ENCODE measurements around the gene MRPL17.

MRPL17 gene

GRCh38 chr11:6663794-6664469, 19.2 kb downstream of the MRPL17 start:
- no peaks in the 10 kb centered on the region for H3K9me3 ChIP-seq (ENCODE audit: low read length)
- no peaks in the 10 kb centered on the region for H3K27me3 ChIP-seq (ENCODE audit: control insufficient read depth in 1 of 2, insufficient read depth in 2 of 2, low read length in 2 of 2)
- H3K27ac ChIP-seq (ENCODE audit: low read depth, low read length), result peak overlapping the region; percentile 4
- H3K4me1 ChIP-seq (ENCODE audit: insufficient read depth, low read length), result peaks cover 22% of the 10 kb centered on the region
- no peak overlapping the region for H3K9ac ChIP-seq (ENCODE audit: low read length)
- no peaks in the 10 kb centered on the region for H3K36me3 ChIP-seq (ENCODE audit: insufficient read depth, low read length)
- no peak overlapping the region for H3K4me3 ChIP-seq (ENCODE audit: low read depth in 1 of 2, low read length in 2 of 2)

- no peak overlapping the region for H3K9ac ChIP-seq (ENCODE audit: low read length)
- H3K27ac ChIP-seq (ENCODE audit: low read depth, low read length), result no peak overlapping the region
- H3K4me3 ChIP-seq (ENCODE audit: low read depth in 1 of 2, low read length in 2 of 2), result no peak overlapping the region
- H3K9me3 ChIP-seq (ENCODE audit: low read length), result no peaks in the 10 kb centered on the region
- H3K4me1 ChIP-seq (ENCODE audit: insufficient read depth, low read length), result peaks cover 23% of the 10 kb centered on the region
- no peaks in the 10 kb centered on the region for H3K36me3 ChIP-seq (ENCODE audit: insufficient read depth, low read length)
- no peaks in the 10 kb centered on the region for H3K27me3 ChIP-seq (ENCODE audit: control insufficient read depth in 1 of 2, insufficient read depth in 2 of 2, low read length in 2 of 2)
Measured at GRCh38 chr11:6660712-6661111, 22.4 kb downstream of the MRPL17 start.

GRCh38 chr11:6658647-6659046, 24.5 kb downstream of the MRPL17 start:
- H3K27me3 ChIP-seq (ENCODE audit: control insufficient read depth in 1 of 2, insufficient read depth in 2 of 2, low read length in 2 of 2), result no peaks in the 10 kb centered on the region

GRCh38 chr11:6657346-6657745, 25.8 kb downstream of the MRPL17 start:
- H3K9ac ChIP-seq (ENCODE audit: low read length), result no peak overlapping the region
- no peaks in the 10 kb centered on the region for H3K9me3 ChIP-seq (ENCODE audit: low read length)
- no peak overlapping the region for H3K27ac ChIP-seq (ENCODE audit: low read depth, low read length)
- no peak overlapping the region for H3K4me3 ChIP-seq (ENCODE audit: low read depth in 1 of 2, low read length in 2 of 2)
- peaks cover 20% of the 10 kb centered on the region for H3K4me1 ChIP-seq (ENCODE audit: insufficient read depth, low read length)
- H3K27me3 ChIP-seq (ENCODE audit: control insufficient read depth in 1 of 2, insufficient read depth in 2 of 2, low read length in 2 of 2), result no peaks in the 10 kb centered on the region
- H3K36me3 ChIP-seq (ENCODE audit: insufficient read depth, low read length), result no peaks in the 10 kb centered on the region

More at GRCh38 chr11:6658647-6659046, 24.5 kb downstream of the MRPL17 start:
- H3K27ac ChIP-seq (ENCODE audit: low read depth, low read length), result no peak overlapping the region
- H3K4me1 ChIP-seq (ENCODE audit: insufficient read depth, low read length), result peaks cover 26% of the 10 kb centered on the region
- no peak overlapping the region for H3K9ac ChIP-seq (ENCODE audit: low read length)
- no peak overlapping the region for H3K4me3 ChIP-seq (ENCODE audit: low read depth in 1 of 2, low read length in 2 of 2)
- no peaks in the 10 kb centered on the region for H3K9me3 ChIP-seq (ENCODE audit: low read length)
- no peaks in the 10 kb centered on the region for H3K36me3 ChIP-seq (ENCODE audit: insufficient read depth, low read length)

GRCh38 chr11:6656936-6657335, 26.2 kb downstream of the MRPL17 start:
- Histone ChIP-seq H3K9ac (ENCODE audit: low read length) (no peak overlapping the region), H3K9me3 (ENCODE audit: low read length) (no peaks in the 10 kb centered on the region), H3K4me3 (ENCODE audit: low read depth in 1 of 2, low read length in 2 of 2) (no peak overlapping the region), H3K27ac (ENCODE audit: low read depth, low read length) (peak overlapping the region; percentile 86), H3K4me1 (ENCODE audit: insufficient read depth, low read length) (peaks cover 20% of the 10 kb centered on the region), H3K36me3 (ENCODE audit: insufficient read depth, low read length) (no peaks in the 10 kb centered on the region), H3K27me3 (ENCODE audit: control insufficient read depth in 1 of 2, insufficient read depth in 2 of 2, low read length in 2 of 2) (no peaks in the 10 kb centered on the region)

GRCh38 chr11:6656584-6656915, 26.6 kb downstream of the MRPL17 start:
- H3K27me3 ChIP-seq (ENCODE audit: control insufficient read depth in 1 of 2, insufficient read depth in 2 of 2, low read length in 2 of 2), result no peaks in the 10 kb centered on the region
- H3K9ac ChIP-seq (ENCODE audit: low read length), result peak overlapping the region; percentile 54
- H3K4me3 ChIP-seq (ENCODE audit: low read depth in 1 of 2, low read length in 2 of 2), result peak overlapping the region in 1 of 2 donors; percentile 76
- no peaks in the 10 kb centered on the region for H3K9me3 ChIP-seq (ENCODE audit: low read length)
- H3K27ac ChIP-seq (ENCODE audit: low read depth, low read length), result peak overlapping the region; percentile 86
- no peaks in the 10 kb centered on the region for H3K36me3 ChIP-seq (ENCODE audit: insufficient read depth, low read length)
- H3K4me1 ChIP-seq (ENCODE audit: insufficient read depth, low read length), result peaks cover 22% of the 10 kb centered on the region

GRCh38 chr11:6655790-6656583, 27.2 kb downstream of the MRPL17 start, which contains the start of gene DCHS1:
TSS of gene DCHS1 (minus strand) at chr11:6655809. CDS start at chr11:6641613, 14,196 bp downstream.
- Histone ChIP-seq H3K27me3 (ENCODE audit: control insufficient read depth in 1 of 2, insufficient read depth in 2 of 2, low read length in 2 of 2) (no peaks in the 10 kb centered on the region), H3K36me3 (ENCODE audit: insufficient read depth, low read length) (no peaks in the 10 kb centered on the region), H3K4me1 (ENCODE audit: insufficient read depth, low read length) (peaks cover 22% of the 10 kb centered on the region), H3K4me3 (ENCODE audit: low read depth in 1 of 2, low read length in 2 of 2) (peak within 1 kb of the TSS; percentile 51 to 77), H3K27ac (ENCODE audit: low read depth, low read length) (peak within 1 kb of the TSS; percentile 86), H3K9me3 (ENCODE audit: low read length) (no peaks in the 10 kb centered on the region), H3K9ac (ENCODE audit: low read length) (peak within 1 kb of the TSS; percentile 80)

- Histone ChIP-seq H3K4me1 (ENCODE audit: insufficient read depth, low read length) (peaks cover 22% of the 10 kb centered on the region), H3K4me3 (ENCODE audit: low read depth in 1 of 2, low read length in 2 of 2) (peak overlapping the region; percentile 51 to 77), H3K36me3 (ENCODE audit: insufficient read depth, low read length) (no peaks in the 10 kb centered on the region), H3K27ac (ENCODE audit: low read depth, low read length) (peak overlapping the region; percentile 75), H3K9ac (ENCODE audit: low read length) (peak overlapping the region; percentile 80), H3K27me3 (ENCODE audit: control insufficient read depth in 1 of 2, insufficient read depth in 2 of 2, low read length in 2 of 2) (no peaks in the 10 kb centered on the region), H3K9me3 (ENCODE audit: low read length) (no peaks in the 10 kb centered on the region)
Measured at GRCh38 chr11:6655020-6655789, 27.9 kb downstream of the MRPL17 start.

- H3K9ac ChIP-seq (ENCODE audit: low read length), result peak overlapping the region; percentile 80
Measured at GRCh38 chr11:6654281-6655019, 28.7 kb downstream of the MRPL17 start.

GRCh38 chr11:6653656-6654055, 29.5 kb downstream of the MRPL17 start:
- Histone ChIP-seq H3K9me3 (ENCODE audit: low read length) (no peaks in the 10 kb centered on the region), H3K4me1 (ENCODE audit: insufficient read depth, low read length) (peaks cover 30% of the 10 kb centered on the region), H3K27me3 (ENCODE audit: control insufficient read depth in 1 of 2, insufficient read depth in 2 of 2, low read length in 2 of 2) (no peaks in the 10 kb centered on the region), H3K36me3 (ENCODE audit: insufficient read depth, low read length) (no peaks in the 10 kb centered on the region), H3K9ac (ENCODE audit: low read length) (no peak overlapping the region), H3K4me3 (ENCODE audit: low read depth in 1 of 2, low read length in 2 of 2) (no peak overlapping the region), H3K27ac (ENCODE audit: low read depth, low read length) (peak overlapping the region; percentile 28)

More at GRCh38 chr11:6654281-6655019, 28.7 kb downstream of the MRPL17 start:
- H3K27ac ChIP-seq (ENCODE audit: low read depth, low read length), result peak overlapping the region; percentile 75
- peak overlapping the region; percentile 51 to 77 for H3K4me3 ChIP-seq (ENCODE audit: low read depth in 1 of 2, low read length in 2 of 2)
- H3K4me1 ChIP-seq (ENCODE audit: insufficient read depth, low read length), result peaks cover 22% of the 10 kb centered on the region
- H3K36me3 ChIP-seq (ENCODE audit: insufficient read depth, low read length), result no peaks in the 10 kb centered on the region
- H3K27me3 ChIP-seq (ENCODE audit: control insufficient read depth in 1 of 2, insufficient read depth in 2 of 2, low read length in 2 of 2), result no peaks in the 10 kb centered on the region
- H3K9me3 ChIP-seq (ENCODE audit: low read length), result no peaks in the 10 kb centered on the region

GRCh38 chr11:6653097-6653496, 30.0 kb downstream of the MRPL17 start:
- peaks cover 35% of the 10 kb centered on the region for H3K4me1 ChIP-seq (ENCODE audit: insufficient read depth, low read length)
- H3K27me3 ChIP-seq (ENCODE audit: control insufficient read depth in 1 of 2, insufficient read depth in 2 of 2, low read length in 2 of 2), result no peaks in the 10 kb centered on the region
- no peak overlapping the region for H3K9ac ChIP-seq (ENCODE audit: low read length)
- H3K27ac ChIP-seq (ENCODE audit: low read depth, low read length), result no peak overlapping the region
- no peak overlapping the region for H3K4me3 ChIP-seq (ENCODE audit: low read depth in 1 of 2, low read length in 2 of 2)
- H3K9me3 ChIP-seq (ENCODE audit: low read length), result no peaks in the 10 kb centered on the region
- no peaks in the 10 kb centered on the region for H3K36me3 ChIP-seq (ENCODE audit: insufficient read depth, low read length)

All from muscle layer of colon (tissue), 2 donors.